ENCODE measurements around the gene TSHZ2. TPM values are rescaled to one million over a fixed set of nuclear protein-coding genes. Genes with fewer than 3 reads are reported as not detected.

Gene TSHZ2
- total RNA-seq, 1 experiment from 2014 or later = 0.20 TPM

- no peaks in the 10 kb centered on the region for H3K36me3 Mint-ChIP-seq
- ATAC-seq (no peak), DNase-seq (ENCODE audit: low spot score) (no peak)
- H3K27ac Mint-ChIP-seq = no peak overlapping the region
- POLR2A ChIA-PET = no interaction called here
- CTCF ChIA-PET = no interaction called here
- no peak overlapping the region for H3K4me3 Mint-ChIP-seq
- peaks cover 5% of the 10 kb centered on the region; the same call in 1 of the 2 replicates for H3K9me3 Mint-ChIP-seq
- H3K4me1 Mint-ChIP-seq = peaks cover 5% of the 10 kb centered on the region; the same call in 1 of the 2 replicates
- TF ChIP-seq ELF4 (CRISPR knock-in tag; IDR thresholded peaks at IDR 0.05; ENCODE audit: low read depth) (no peak), MYBL2 (CRISPR knock-in tag; IDR thresholded peaks at IDR 0.05) (no peak), SMAD3 (CRISPR knock-in tag; IDR thresholded peaks at IDR 0.05; ENCODE audit: borderline replicate concordance) (no peak), ZNF671 (CRISPR knock-in tag; IDR thresholded peaks at IDR 0.05) (no peak), ZNF425 (CRISPR knock-in tag; conservative IDR thresholded peaks at IDR 0.05) (no peak), FOXP1 (CRISPR knock-in tag; IDR thresholded peaks at IDR 0.05; ENCODE audit: borderline replicate concordance) (no peak), NR3C1 (CRISPR knock-in tag; conservative IDR thresholded peaks at IDR 0.05; ENCODE audit: low read depth) (no peak), ATF1 (CRISPR knock-in tag; IDR thresholded peaks at IDR 0.05) (no peak), ARID4B (CRISPR knock-in tag; IDR thresholded peaks at IDR 0.05; ENCODE audit: borderline replicate concordance) (no peak), PRRX2 (CRISPR knock-in tag; IDR thresholded peaks at IDR 0.05) (no peak), GTF2I (CRISPR knock-in tag; conservative IDR thresholded peaks at IDR 0.05) (no peak), IRF1 (CRISPR knock-in tag; IDR thresholded peaks at IDR 0.05) (no peak), SP1 (CRISPR knock-in tag; conservative IDR thresholded peaks at IDR 0.05) (no peak), GRHL2 (CRISPR knock-in tag; IDR thresholded peaks at IDR 0.05; ENCODE audit: insufficient replicate concordance, severe bottlenecking) (no peak), NFYB (CRISPR knock-in tag; conservative IDR thresholded peaks at IDR 0.05; ENCODE audit: low read depth) (no peak), NR2C2 (CRISPR knock-in tag; IDR thresholded peaks at IDR 0.05) (no peak)
- no peaks in the 10 kb centered on the region; the same call in 1 of the 2 replicates for H3K27me3 Mint-ChIP-seq (ENCODE audit: low read depth)
Observed at GRCh38 chr20:53045941-53046340, 73.8 kb downstream of the TSHZ2 start.

GRCh38 chr20:53047203-53047602, 75.0 kb downstream of the TSHZ2 start:
- no peaks in the 10 kb centered on the region for H3K36me3 Mint-ChIP-seq
- H3K4me3 Mint-ChIP-seq = no peak overlapping the region
- no peak for ATAC-seq
- H3K27me3 Mint-ChIP-seq (ENCODE audit: low read depth) = no peaks in the 10 kb centered on the region; the same call in 1 of the 2 replicates
- H3K9me3 Mint-ChIP-seq = peaks cover 5% of the 10 kb centered on the region; the same call in 1 of the 2 replicates
- ChIA-PET CTCF (interaction anchor here (0.6 kb wide), 1 partner anchor 42 kb away, joined by 3 read pairs; no protein-coding TSS in a partner anchor), POLR2A (no interaction called here)
- no peak for DNase-seq (ENCODE audit: low spot score)
- H3K27ac Mint-ChIP-seq = no peak overlapping the region
- H3K4me1 Mint-ChIP-seq = no peaks in the 10 kb centered on the region
- TF ChIP-seq ZNF512 (CRISPR knock-in tag; IDR thresholded peaks at IDR 0.05; ENCODE audit: borderline replicate concordance) (no peak), FOXP1 (CRISPR knock-in tag; IDR thresholded peaks at IDR 0.05; ENCODE audit: borderline replicate concordance) (no peak), STAT6 (CRISPR knock-in tag; conservative IDR thresholded peaks at IDR 0.05; ENCODE audit: low read depth) (no peak), MLX (CRISPR knock-in tag; IDR thresholded peaks at IDR 0.05) (no peak), TEAD4 (CRISPR knock-in tag; IDR thresholded peaks at IDR 0.05) (no peak), TP53 (CRISPR knock-in tag; IDR thresholded peaks at IDR 0.05) (no peak), ZNF138 (CRISPR knock-in tag; conservative IDR thresholded peaks at IDR 0.05) (no peak), TEAD1 (CRISPR knock-in tag; IDR thresholded peaks at IDR 0.05) (no peak), ZNF232 (CRISPR knock-in tag; IDR thresholded peaks at IDR 0.05) (no peak), ZNF416 (CRISPR knock-in tag; IDR thresholded peaks at IDR 0.05) (no peak)

Data from WTC11 (cell line).